ENCODE measurements around the gene INIP.
"Not testable (repeated sequence)": the region's sequence is repeated elsewhere in the genome, so short reads cannot be mapped to it uniquely, and the experiment has no call there.

The INIP gene

DNA sequence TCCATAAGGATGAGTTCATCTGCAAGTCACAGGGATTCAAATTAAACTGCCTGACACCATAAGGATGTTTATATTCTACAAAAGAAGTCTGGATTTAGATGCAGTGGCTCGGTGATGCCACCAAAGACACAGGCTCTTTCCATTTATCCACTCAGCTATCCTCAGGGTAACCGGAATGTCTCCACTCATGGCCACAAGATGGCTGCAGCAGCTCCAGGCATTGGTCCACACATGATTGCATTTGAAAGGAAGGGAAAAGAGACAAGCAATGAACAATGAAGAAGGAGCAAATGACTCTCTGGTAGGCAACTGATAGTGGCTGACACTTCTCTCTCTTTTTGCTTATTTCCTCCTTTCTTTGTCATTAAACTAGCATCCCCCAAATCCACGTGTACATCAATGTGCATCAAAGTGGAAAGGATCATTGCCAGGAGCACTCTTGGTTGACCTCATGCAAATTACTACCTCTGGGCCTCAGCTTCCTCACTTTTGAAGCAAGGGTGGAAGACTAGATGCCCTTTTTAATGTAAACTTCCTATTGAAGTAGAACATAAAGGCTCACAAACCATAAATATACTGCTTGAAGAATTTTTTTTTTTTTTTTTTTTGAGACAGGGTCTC is 25.4 kb upstream of the INIP start:
- TF ChIP-seq CTCF (IDR thresholded peaks at IDR 0.05; ENCODE audit: insufficient read depth, low read depth, low read length, missing control alignments): no peak
- H3K4me3 ChIP-seq (ENCODE audit: low read length): no peak overlapping the region
- DNase-seq (ENCODE audit: low read depth): no peak

GRCh38 chr9:112734892-112735291 is 17.0 kb upstream of the INIP start:
- no peak for TF ChIP-seq CTCF (IDR thresholded peaks at IDR 0.05; ENCODE audit: insufficient read depth, low read depth, low read length, missing control alignments)
- DNase-seq (ENCODE audit: low read depth): no peak
- no peak overlapping the region for H3K4me3 ChIP-seq (ENCODE audit: low read length)

DNA sequence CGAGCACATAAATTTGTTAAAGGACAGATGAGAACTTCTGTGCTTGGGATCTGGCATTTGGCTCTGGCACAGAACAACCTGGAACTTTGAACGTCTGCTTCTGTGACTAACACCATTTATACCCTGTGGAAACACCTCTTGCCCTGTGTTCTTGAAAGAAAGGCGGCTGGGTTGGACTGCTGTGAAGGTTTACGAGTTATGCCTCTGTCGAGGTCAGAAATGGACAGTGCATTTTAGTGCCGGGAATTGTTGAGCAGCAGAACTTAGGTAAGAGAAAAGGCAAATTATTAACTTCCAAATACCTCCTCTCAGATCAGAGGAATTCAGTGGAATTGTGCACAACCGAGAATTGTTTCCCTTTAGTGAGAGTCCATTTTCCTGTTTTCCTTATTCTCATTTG is 14.1 kb upstream of the INIP start:
- DNase-seq (ENCODE audit: low read depth): no peak
- no peak for TF ChIP-seq CTCF (IDR thresholded peaks at IDR 0.05; ENCODE audit: insufficient read depth, low read depth, low read length, missing control alignments)
- H3K4me3 ChIP-seq (ENCODE audit: low read length): no peak overlapping the region

DNA sequence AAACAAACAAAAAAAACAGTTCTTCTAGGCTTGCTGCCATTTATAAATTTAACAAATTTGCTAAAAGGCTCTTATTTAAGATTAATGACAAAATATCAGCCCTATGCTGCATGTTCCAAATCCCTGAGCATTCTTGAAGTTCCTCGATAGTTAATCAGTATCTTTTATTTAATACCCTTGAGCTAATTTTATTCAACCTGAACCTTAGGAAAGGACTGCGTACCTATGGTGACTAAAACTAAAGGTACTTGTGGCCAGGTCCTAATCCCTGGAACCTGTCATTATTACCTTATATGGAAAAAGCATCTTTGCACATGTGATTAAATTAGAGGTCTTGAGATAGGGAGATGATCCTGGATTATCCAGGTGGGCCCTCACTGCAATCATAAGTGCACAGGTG is 10.5 kb upstream of the INIP start:
- no peak for DNase-seq (ENCODE audit: low read depth)
- no peak overlapping the region for H3K4me3 ChIP-seq (ENCODE audit: low read length)
- TF ChIP-seq CTCF (IDR thresholded peaks at IDR 0.05; ENCODE audit: insufficient read depth, low read depth, low read length, missing control alignments): no peak

GRCh38 chr9:112726428-112726827 is 8.5 kb upstream of the INIP start:
- TF ChIP-seq CTCF (IDR thresholded peaks at IDR 0.05; ENCODE audit: insufficient read depth, low read depth, low read length, missing control alignments): no peak
- no peak for DNase-seq (ENCODE audit: low read depth)
- no peak overlapping the region for H3K4me3 ChIP-seq (ENCODE audit: low read length)

DNA sequence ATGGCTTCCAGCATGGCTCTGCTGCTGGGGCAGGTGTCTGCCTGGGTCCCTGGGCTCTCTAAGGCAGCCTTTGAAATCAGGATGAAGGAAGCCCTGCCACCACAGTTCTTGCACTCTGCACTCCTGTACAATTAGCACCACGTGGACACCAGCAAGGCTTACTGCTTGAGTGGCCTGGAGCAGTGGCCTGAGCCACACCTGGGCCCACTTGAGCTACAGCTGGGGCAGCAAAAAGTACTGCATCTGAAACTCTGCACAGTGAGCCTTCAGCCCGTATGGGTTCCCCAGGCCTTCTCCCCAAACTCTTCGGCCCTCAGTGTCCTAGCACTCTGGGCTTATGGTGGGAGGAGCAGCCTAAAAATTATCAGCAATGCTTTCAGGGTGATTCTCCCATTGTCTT is 8.0 kb upstream of the INIP start:
- no peak for TF ChIP-seq CTCF (IDR thresholded peaks at IDR 0.05; ENCODE audit: insufficient read depth, low read depth, low read length, missing control alignments)
- no peak for DNase-seq (ENCODE audit: low read depth)
- no peak overlapping the region for H3K4me3 ChIP-seq (ENCODE audit: low read length)

- H3K4me3 ChIP-seq (ENCODE audit: low read length); DNase-seq (ENCODE audit: low read depth): not testable (repeated sequence)
Observed at GRCh38 chr9:112722749-112723148, 4.8 kb upstream of the INIP start.

Data from epithelial cell of esophagus (primary cell).